Stimulated activated CD4-positive, alpha-beta T cell treated with anti-CD3 and anti-CD28 coated beads, Interleukin-1b, Interleukin-23, amount 100 ng/mL, for 24 hours (primary cell): Measurements from ENCODE around the gene COL23A1.
"Not testable (repeated sequence)": the region's sequence is repeated elsewhere in the genome, so short reads cannot be mapped to it uniquely, and the experiment has no call there.

ENCODE experiments used
- DNase-seq, 4 experiments: peaks; one replicate each; pipeline ENCODE4 v3.0.0-alpha.2; 2020; ENCODE audit warnings: low read depth in 4 of 4, low spot score in 1 of 4

Gene COL23A1

DNA sequence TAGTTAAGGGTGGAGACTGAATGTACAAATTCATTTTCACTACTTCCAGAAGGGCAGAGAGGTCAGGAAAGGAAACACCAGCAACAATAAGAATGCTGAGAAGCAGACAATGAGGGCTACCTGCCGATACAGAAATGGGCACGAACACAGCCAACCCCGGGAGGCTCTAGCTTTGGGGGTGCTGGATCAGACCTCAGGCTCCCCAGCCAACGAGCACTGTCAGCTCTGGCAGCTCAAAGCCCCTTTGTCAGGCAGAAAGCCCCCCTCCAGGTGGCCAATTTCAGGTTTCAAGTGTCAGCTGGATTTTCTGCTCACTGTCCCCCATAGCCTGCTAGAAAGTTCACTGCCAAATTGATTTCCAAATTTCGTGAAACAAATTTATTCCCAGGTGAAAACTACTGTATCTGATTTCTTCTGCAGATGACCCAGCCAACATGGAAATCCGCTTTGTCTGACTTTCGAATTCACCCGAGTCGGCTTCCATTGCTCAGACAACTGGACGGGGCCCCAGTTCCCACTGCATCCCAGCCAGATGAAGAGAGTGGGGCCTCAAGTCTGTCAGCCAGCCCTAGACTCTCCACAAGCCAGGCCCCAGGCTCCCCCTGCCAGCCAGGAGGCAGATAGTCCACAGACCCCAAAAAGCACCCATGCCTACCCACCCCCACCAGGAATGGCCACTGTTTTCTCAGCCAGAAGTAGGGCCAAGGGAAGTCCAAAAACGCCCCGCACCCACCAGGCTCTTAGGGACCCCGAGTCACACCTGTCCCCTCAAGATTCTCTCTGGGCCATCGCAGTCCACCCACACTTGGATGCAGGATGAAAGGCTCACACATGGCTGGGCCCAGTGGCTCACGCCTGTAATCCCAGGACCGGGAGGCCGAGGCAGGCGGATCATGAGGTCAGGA is 261.1 kb downstream of the COL23A1 start:
- no peak for DNase-seq

DNA sequence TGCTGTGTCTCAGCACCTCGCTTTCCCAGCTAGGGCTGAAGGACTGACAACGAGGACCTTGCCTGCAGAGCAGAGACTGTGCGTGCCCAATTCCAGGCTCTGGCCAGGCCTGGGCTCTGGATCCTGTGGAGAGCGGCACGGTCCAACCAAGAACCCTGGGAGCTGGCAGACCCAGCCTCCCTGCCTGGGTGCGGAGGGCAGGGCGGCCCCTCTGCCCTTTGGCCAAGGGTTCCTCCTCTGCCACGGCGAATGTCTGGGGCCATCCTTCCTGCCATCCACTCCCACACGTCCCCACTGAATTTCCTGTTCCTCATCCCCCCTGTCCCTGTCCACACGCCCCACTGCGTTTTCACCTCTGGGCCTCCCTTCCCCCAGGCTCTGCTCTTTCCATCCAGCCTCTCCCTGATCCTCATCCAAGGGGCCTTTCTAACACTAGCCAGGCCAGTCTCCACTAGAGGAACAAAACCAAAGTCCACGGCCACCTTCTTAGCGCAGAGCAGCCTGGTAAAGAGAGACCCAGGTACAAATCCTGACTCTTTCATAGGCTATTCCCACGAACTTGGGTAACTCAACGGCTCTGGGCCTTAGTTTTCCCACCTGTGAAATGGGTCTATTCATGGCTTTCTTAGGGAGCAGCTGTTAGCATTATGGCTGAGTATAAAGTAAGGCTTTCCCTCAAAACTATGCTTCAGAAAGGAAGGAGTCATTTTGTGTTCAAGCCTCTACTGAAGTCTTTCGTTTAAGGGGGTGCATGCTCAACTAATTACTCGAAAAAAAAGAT is 262.1 kb downstream of the COL23A1 start:
- no peak for DNase-seq

DNA sequence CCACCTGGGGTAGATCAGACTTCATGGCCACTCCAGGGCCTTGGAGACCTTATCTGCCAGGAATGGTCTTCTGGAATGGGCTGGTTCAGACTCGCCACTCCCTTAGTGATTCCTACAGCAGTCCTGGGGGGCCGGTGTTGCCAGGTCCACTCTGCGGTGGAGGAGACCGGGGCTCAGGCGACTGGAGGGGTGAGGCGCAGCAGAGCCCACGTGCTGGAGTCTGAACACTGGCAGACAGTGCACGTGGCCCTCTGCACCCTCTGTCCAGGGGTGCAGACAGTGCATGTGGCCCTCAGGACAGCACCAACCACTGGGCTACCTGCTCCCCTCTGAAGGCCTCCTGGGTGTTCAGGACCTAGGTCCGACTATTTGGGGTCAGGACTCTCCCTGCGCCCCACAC is 262.7 kb downstream of the COL23A1 start:
- DNase-seq = no peak

DNA sequence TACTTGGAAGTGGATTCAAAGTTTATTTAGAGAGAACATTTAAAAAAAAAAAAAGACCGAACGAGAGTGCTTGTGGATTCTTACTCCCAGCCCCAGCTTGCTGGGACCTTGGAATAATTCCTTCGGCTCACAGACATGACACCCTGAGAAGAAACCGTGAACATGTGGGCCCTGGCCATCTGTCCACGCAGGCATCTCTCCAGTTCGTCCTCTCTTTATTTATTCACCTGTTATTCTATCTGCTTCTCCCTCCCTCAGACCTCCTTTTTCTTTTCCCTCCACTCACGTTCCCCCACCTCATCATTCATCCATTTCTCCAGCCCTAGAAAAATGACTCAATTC is 263.8 kb downstream of the COL23A1 start:
- no peak for DNase-seq

DNA sequence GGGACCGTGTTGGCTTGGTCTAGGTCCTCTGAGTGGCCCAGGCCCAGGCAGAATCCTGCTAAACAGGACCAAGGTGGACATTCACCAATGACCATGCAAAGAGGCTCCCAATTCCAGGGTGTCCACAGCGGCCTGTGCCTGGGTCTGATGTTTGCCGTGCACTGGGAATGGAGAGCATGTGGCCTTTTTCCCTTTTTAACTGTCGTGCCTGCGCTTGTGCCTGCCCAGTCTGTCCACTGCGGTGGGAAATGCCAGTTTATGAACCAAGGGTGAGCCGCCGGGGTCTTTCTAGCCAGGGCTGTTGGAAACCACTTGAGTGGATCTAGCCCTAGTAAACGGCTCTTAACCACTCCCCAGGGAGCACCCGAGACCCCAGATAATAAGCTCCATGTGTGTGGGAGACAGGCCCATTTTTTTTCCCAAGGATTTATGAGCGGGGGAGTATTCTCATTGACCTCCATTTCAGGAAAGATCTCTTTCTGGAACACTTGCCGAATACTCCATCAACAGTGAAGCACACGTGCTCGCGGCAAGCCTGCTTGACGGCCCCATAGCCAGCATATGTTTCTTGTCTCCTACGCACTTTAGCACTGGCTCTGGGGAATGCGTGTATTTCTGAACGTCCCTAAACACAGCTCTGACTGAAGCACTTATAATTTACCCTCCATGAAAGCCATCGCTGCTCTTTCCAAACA is 264.4 kb downstream of the COL23A1 start:
- DNase-seq = no peak

DNA sequence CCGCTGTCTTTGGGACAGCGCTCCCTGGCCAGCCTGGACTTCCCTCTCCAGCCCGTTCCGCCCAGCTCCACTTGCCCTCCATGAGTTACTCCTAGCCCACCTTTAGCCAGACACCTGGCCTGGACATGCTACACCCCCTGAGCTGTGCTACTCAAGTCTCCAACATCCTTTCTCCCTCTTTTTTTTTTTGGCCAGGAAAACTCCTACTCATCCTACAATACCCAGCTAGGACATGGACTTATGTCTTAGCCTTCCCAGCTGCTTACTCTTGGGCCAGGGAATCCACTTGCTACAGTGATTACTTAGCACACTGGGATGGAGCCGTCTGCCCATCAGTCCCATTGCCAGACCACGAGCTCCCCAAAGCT is 264.9 kb downstream of the COL23A1 start:
- DNase-seq = no peak

GRCh38 chr5:178324481-178325310 is 265.5 kb downstream of the COL23A1 start:
- DNase-seq = no peak

DNA sequence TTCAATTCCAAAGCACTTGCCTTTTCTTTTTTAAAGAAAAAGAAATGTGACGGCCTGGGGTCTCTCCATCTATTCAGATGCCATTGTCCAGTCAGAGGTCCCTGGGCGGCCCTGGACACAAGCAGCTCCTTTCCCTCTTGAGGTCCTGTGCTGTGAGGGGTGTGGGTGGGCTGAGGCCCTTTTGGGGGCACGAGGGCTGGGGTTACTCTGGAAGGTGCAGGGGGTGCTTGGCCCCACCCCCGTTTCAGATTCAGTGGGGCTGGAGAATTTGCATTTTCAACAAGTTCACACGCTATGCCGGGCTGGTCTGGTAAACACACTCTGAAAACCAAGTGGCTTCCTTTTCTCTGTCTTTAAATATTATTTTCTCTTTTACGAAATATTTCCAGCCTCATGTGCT is 266.2 kb downstream of the COL23A1 start:
- DNase-seq = no peak

GRCh38 chr5:178323541-178323865 is 266.7 kb downstream of the COL23A1 start:
- no peak for DNase-seq

GRCh38 chr5:178322736-178323540 is 267.3 kb downstream of the COL23A1 start:
- no peak for DNase-seq

GRCh38 chr5:178320281-178320855 is 269.8 kb downstream of the COL23A1 start:
- DNase-seq = no peak

DNA sequence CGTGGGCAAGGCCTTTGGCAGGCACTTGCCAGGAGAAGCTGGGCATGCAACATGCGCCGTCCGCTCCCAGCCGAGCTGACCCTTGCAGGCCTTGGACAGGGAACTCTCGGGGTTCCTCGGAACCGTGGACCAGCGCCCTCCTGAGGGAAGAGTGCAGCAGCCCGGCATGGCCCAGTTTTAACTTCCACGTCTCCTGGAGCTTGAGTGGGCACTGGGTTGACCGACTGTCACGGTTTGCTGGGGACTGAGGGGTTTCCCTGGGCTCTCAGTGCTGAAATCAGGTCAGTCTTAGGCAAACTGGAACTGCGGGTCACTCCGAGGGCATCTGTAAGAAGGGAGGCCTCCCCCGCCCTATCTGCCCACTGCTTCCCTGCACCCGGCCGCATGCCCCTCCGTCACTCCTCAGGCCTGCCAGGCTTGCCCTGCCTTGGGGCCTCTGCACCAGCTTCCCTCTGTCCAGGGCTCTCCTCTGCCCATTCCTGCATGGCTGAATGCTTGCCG is 270.6 kb downstream of the COL23A1 start:
- DNase-seq = no peak

DNA sequence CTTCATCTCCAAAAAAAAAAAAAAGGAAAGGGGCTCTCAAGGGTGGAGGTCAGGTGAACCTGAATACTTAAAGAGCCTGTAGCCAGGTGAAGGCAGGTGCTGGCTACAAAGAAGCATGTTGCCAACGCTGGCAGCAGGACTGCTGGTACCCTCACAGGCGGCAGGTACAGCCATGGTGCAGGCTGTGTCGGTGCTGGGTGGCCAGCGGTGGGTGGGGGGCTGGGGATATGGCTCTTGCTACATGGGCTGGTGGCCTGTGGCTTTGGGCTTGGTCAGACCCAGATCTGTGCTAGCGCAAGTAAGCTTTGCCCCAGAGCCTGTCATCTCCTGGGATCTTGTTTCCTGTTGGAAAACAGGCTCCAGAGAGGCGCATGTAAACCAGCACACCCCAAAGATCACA is 271.3 kb downstream of the COL23A1 start:
- DNase-seq = no peak

DNA sequence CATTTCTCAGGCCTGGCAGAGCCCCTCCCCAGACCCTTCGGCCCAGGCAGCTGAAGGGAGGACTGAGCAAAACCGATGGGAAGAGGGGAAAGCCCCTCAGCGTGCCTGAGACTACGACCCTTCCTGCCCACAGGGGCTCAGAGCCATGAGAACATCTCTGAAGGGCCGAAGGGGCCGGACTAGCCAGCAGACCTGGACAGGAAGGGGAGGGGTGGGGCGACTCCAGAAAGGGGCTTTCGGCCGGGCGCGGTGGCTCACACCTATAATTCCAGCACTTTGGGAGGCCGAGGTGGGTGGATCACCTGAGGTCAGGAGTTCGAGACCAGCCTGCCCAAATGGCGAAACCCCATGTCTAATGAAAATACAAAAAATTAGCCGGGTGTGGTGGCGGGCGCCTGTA is 271.8 kb downstream of the COL23A1 start:
- DNase-seq = no peak

- DNase-seq = not testable (repeated sequence)
Measured at GRCh38 chr5:178317727-178318126, 272.5 kb downstream of the COL23A1 start.

DNA sequence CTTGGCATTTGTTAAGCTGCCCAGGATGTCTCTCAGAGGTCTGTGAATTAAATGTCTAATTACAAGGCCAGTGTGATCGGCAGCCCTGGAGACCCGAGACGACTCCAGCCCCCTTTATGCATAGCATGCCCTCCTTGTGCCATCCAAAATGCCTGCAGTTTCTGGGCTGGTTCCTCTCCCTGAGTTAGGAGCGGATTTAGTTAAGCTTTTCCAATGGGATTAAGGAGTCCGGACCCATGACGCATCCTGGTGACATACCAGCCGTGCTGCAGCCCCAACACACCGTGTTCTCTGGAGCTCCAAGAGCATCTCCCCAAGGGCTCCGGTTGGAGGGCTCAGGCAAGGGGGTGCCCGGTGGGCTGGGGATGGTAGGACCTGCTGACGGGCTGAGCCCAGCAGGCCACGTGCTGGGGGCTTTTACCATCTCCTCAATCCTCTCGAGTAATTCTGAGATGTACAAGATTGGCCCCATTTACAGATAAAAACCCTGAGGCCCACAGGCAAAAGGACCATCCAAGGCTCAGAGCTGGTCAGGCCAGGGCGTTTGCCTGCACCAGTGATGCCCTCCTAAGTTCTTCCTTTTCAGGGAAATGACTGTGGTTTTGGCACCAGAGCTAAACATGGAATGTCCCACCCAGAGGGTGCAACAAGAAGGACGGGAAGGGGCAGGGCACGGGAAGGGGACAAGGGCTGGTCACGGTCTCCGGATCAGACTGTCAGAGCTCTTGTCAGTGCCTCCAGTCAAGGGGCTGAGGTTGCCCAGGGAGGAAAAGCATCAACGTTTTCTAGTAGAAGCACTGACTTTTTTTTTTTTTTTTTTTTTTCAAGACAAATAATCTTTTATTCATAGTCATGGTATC is 275.0 kb downstream of the COL23A1 start:
- no peak for DNase-seq

- no peak for DNase-seq
Measured at GRCh38 chr5:178314061-178314660, 276.0 kb downstream of the COL23A1 start.

DNA sequence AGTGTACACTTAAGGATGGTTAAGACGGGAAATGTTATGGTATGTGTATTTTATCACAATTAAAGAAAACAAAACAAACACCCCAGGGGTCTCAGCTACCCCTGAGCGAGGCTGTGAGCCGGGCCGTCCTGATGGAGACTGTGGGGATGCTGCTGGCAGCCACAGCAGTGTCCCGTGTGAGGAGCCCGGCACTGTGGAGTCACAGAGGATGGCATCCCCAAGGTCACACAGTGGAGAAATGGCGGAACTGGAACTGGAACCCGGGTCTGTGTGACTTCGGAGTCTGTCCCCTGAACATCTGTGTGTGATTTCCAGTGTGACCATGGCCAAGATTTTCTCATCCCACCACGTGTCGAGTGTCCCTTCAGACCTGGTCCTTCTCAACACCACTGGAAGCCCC is 276.9 kb downstream of the COL23A1 start:
- DNase-seq = no peak
